GM04504 (cell line): ENCODE measurements around the gene PSME4.
"Not testable (repeated sequence)": the region's sequence is repeated elsewhere in the genome, so short reads cannot be mapped to it uniquely, and the experiment has no call there.

ENCODE experiments used
- DNase-seq: peaks from one replicate; pipeline ENCODE4 v3.0.0-alpha.2; 2012; ENCODE audit warnings: low read depth

Gene PSME4

DNA sequence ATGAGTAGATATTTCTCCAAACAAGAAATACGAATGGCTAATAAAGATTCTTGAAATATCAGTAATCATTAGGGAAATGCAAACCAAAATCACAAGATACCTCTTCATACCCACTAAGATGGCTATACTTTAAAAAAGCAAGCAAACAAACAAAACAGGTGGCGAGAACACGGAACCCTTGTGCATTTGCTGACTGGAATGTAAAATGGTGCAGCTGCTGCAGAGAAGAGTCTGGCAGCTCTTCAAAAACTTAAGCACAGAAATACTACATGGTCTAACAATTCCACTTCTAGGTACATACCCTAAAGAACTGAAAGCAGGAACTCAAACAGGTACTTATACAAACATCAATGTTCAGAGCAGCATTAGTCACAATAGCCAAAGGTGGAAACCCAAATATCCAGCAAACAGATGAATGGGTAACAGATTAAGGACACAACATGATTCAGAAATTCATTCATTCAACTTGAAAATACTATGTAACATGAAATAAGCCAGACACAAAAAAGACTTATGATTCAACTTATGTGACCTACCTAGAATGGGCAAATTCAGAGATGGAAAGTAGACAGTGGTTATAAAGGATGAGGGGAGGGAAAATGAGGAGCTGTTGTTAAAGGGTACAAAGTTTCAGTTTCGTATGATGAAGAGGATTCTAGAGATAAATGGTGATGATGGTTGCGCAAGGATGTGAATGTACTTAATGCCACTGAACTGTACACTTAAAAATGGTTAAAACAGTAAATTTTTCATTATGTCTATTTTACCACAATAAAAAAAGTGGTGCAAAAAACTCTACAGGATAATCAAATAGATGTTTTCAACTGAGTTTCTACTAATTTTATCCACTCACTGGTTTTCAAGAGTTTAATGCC is 84.2 kb downstream of the PSME4 start:
- DNase-seq, result no peak

DNA sequence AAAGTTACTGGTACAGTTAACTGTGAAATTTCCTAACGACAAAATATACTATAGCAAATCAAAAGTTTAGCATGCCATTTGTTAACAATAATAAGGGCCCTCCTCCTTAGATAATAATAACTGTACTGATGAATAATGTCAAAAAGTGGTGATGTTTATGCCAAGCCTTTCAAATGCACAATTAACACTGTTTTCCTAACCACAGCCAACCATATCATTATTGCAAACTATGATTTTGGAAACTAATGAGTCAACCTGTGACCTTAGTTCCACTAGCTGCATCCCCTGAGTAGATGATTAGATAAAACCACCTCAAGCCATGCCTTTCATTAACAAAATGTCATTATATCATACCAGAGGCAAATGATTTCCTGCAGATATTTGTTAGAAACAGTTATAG is 85.9 kb downstream of the PSME4 start:
- DNase-seq, result no peak

DNA sequence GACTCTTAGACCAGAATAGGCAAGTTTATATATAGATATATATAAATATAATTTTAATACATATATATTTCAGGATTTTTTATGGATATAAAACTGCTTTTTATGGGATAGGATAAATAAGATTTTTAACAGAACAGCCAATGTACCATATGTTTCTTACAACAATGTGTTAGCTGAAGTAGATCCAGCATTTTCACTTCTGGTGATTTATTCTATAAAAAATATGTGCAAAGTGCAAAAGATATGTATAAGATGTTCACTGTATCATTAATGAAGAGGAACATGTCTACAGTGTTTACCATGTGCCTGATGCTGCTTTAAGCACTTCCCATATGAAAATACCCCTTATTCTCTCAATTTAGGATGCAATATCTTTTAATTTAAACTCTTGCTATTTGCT is 88.8 kb downstream of the PSME4 start:
- DNase-seq, result no peak

DNA sequence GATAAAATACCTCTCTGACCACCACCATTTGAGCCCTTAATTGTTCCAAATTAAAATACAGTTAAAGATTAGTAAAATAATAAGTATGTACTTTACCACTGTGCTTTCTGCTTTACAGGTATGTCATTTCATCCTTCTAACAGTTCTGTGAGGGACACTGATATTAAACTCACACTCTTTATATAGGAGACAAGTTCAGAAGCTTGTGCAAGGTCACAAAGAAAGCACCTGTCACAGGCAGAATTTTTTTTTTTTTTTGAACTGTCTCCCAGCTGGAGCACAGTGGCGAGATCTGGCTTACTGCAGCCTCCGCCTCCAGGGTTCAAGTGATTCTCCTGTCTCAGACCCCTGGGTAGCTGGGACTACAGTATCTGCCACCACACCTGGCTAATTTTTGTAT is 89.4 kb downstream of the PSME4 start:
- no peak for DNase-seq

DNA sequence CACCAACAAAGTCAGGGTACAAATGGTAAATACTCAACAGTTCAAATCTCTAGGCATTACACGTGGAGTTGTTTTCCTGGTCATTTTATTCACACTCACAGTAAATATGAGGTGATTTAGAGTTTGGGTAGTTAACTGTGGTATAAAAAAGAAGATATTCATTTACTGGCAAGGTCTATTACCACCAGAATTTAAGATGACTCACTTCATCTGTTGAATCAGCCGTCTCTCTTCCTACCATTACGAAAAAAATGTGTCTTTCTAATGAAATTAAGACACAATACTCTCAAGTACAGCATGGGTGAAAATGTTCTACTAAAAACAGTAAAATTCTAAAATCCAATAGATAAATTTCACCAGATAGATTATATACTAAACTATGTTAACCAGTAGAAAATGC is 90.0 kb downstream of the PSME4 start:
- DNase-seq, result peak; percentile 42

DNA sequence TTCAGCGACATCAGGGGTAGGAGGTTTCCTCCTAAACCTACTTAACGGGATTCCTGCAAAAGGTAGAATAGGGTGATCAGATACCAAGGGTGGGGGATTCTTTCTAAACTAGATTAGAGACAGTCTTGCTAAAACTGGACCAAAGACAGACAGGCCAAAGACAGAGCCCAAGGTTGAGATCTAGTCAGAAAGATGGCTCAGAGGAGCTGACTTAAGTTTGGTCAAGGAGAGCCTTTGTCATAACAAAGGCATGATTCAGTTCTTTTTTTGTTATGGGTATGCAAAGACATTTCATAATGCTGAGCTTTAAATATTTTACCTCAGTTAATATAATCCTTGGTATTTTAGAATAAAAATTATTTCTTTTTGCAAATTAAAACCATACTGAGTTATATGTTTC is 93.2 kb downstream of the PSME4 start:
- no peak for DNase-seq

DNA sequence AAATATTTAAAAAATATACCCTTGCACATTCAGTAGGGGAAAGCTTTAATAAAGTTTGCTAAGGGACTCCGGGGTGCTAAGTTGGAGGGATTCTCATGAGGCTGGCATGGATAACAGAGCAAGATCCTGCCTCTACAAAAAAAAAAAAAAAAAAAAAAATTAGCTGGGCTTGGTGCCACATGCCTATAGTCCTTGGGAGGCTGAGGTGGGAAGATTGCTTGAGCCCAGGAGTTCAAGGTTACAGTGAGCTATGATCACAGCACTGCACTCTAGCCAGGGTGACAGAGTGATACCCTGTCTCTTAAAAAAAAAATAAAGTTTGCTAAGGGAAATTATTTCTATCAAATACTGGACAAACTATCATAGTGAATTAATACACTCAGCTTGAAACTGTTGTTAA is 93.7 kb downstream of the PSME4 start:
- DNase-seq, result no peak

DNA sequence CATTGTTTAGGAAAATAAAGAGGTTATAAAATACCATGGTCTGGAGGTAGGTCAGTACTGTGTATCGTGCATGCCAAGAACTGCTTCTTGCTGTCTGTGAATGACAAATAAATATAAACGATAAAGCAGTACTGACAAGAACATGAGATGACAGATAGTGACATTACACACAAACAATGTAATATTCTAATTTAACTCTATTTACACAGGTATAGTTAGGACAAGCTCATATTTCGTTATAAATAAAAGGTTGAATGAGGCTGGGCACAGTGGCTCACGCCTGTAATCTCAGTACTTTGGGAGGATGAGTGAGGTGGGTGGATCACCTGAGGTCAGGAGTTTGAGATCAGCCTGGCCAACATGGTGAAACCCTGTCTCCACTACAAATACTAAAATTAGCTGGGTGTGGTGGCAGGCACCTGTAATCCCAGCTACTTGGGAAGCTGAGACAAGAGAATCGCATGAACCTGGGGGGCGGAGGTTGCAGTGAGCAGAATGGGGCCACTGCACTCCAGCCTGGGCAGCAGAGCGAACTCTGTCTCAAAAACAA is 96.3 kb downstream of the PSME4 start:
- DNase-seq, result no peak

DNA sequence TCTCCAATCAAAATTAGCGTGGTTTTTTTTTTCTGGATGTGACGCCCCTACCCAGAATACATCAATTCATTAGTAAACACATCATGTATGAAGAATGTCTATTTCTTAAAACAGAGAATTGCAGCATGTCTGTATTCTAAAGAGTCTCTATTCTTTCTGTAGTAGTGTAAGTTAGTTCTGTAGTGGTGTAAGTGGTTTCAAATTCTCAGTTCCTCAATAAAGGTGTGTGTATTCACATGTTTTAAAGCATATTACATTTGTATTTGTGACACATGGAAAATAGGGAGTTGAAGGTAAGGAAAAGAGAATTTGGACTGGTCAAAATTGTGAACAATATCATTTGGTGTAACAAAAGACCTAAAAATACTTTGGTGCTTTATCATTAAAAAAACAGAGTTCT is 103.0 kb downstream of the PSME4 start:
- no peak for DNase-seq

DNA sequence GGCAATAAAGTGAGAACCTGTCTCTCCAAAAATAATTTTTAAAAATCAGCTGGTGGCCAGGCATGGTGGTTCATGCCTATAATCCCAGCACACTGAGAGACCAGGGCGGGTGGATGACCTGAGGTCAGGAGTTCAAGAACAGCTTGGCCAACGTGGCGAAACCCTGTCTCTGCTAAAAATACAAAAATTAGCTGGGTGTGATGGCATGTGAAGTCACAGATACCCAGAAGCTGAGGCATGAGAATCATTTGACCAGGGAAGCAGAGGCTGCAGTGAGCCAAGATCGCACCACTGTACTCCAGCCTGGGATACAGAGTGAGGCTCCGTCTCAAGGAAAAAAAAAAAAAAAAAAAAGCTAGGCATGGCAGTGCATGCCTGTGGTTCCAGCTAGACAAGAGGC is 103.6 kb downstream of the PSME4 start:
- DNase-seq, result no peak

DNA sequence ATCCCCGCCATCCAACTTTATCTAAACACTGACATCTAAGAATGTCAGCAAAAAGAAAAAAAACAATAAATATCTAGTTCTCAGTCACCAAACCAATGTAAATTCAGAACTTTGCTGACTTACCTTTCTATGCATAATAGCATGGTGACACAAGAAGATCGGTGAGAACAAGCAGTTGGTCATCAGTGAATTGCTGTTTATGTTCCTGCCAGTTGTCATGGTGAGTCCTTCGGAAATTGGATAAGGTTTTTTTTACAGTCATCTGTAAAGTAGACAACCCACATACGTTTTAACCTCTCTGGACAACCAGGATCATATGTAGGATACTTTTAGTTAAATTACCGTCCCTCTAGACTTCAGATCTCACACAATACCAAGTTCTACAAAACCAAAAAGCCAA is 104.8 kb downstream of the PSME4 start:
- no peak for DNase-seq

DNA sequence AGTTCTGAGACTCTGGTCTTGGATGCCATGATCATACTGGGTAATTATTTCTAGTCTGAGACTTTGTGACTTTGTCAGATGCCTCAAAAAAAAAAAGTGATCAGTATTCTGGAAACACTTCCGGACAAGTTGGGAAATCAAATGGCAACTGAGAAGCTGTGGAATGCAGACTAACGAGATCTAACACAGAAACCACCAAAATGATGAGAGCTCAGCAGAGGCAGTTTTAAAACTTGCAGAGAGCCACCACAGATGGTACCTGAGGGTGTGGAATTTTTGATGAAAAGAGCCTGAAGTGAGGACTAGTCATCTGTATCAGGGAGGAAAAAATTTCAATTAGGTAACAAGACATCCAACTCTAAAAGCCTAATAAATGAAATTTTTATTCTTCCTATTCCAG is 105.5 kb downstream of the PSME4 start:
- peak; percentile 17 for DNase-seq

DNA sequence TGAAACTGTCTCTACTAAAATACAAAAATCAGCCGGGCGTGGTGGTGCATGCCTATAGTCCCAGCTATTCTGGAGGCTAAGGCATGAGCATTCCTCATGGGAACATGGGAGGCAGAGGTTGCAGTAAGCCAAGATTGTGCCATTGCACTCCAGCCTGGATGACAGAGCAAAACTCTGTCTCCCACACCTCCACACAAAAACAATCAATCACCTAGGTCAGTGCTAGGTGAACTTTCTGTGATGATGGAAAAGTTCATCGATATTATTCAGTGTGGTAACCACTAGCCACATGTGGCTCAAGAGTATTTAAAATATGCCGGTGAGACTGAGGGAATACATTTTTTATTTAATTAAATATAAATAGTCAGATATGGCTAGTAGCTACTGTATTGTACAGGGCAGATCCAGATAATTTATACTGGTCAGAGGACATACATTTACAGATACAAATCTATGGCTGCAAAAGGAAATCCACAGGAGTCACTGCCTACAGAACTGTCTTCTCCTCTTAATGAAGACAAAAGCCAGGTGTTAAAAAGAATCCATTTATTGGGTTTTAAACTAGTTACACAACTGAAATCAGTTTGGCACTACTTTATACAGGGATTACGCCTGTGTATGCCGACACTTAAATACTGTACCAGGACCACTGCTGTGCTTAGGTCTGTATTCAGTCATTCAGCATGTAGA is 107.1 kb downstream of the PSME4 start:
- no peak for DNase-seq

DNA sequence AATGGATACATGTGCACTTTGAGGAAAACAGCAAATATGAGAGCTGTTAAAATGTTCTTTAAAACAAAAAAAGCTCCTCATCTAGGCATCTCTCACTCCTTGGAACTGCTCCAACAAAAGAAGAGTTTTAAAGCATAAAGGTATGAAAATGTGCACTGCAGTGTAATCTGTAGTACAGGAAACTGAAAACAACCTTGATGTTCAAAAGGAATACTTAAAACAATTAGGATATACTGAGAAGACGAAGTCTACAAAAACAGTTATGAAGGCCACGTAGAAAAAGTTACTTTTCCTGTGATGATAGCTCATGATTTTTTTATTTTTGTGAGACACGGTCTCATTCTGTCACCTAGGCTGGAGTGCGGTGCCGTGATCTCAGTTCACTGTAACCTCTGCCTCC is 109.0 kb downstream of the PSME4 start:
- no peak for DNase-seq

DNA sequence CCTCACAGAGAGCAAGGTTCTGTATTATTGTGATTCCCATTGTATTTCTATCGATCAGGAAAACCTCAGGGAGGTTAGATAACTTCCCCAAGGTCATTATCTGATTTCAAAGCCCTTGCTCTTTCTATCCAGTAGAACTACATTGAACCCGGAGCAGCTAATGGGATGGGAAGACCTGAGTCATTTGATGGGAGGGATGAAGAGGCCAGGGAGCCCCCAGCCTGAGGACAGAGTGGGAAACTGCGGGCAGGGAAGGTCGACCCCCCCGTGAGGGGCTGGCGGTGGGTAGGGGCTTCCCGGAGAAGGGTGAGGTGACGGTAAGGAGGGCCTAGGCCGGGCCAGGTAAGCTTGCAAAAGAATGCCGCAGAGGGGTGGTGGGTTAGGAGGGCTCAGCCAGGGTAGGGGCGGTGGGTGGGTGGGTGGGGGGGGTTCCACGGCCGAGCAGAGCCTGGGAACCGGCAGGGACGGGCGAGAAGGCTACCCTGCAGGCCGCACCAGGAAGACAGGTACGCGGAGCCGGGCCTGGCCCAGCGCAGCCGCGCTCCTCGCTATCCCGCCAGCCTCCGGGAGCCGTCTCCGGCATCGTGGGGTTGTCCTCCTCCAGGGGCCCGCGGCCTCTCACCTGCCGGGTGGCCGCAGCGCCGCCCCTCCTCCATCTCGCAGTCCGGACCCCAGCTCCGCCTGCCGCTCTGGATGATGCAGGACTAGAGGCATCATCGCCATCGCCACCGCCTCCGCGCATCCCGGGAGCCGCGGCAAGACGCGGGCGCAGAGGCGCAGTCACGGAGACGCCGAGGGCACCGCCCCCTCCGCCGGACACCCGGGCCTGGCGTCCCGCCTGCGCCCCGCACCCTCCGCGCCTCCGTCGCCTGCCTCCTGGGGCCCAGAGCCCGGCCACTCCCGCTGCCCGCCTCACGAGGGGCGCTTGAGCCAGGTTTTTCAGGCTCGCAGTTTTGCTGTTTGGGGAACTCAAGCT is 111.3 kb downstream of the PSME4 start, which contains the start of gene GPR75:
TSS of gene GPR75 (minus strand) at position 762 of the 976 bp plus-strand sequence. CDS start 5,211 bp downstream, outside the sequence.
- no peak for DNase-seq

DNA sequence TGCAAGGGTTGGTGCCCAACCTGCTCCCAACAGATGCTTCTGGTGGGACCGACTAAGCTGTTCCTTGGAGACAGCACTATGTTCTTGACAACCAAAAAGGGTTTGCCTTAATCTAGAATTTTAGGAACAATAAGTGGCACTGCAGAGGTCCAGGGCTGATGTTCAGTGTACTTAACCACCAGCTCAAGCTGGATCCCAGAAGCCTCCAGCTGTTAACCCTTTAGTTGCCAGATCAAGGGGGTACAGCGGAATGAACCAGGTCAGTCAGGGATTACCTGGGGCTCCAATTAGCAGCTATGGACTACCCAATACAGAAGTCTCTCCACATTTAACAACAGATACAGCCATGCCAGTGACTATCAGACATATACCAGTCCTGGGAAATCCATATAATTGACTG is 114.5 kb downstream of the PSME4 start:
- DNase-seq, result no peak

DNA sequence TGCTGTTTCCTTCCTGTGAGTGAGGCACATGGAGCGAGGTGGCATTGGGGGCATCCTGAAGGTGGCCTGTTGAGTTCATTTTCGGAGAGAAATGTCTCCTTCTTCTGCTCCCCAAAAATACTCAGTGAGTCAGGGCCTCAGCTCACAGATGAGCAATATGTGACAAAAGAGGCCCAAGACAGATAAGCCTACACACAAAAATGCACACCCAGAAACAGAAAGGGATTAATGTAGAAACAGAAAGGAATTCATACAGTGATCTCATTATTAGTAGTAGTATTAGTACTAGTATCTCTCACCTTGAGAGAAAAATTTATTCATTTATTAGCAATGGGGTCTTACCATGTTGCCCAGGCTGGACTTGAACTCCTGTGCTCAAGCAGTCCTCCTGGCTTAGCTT is 116.1 kb downstream of the PSME4 start:
- no peak for DNase-seq

DNA sequence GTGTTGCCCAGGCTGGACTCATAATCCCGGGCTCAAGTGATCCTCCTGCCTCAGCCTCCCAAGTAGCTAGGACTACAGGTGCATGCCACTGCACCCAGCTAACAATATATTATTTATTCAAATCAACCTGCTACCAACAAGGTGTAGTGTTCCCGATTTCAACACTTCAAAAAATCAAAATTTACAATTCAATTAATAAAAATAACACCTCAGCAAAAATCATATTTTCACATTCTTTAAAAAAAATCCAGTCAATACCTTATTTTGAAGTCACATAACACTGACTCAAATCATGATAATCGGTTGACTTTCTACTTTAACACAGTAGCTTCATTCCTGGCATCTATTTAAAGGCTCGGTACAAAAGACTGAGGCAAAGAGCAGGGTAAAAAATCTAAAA is 118.3 kb downstream of the PSME4 start:
- DNase-seq, result no peak

DNA sequence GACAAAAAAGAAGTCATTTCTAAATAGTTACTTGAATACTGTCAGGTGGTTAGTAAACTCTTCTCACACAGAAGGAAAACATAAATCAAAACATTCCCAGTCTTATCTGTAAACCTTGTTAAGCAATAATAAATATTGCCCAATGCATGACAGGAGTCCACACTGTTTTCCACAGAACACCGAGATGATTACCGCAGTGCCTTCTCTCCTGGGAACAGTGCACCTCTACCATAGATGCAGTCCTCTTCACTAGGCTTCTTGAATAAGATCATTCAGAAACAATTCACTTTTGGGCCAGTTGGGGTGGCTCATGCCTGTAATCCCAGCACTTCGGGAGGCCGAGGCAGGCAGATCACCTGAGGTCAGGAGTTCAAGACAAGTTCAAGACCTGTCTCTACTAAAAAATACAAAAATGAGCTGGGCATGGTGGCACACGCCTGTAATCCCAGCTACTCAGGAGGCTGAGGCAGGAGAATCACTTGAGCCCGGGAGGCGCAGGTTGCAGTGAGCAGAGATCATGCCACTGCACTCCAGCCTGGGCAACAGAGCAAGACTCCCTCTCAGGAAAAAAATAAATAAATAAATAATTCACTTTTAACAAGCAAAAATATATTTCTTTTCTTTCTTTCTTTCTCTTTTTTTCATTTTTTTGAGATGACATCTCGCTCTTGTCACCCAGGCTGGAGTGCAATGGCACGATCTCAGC is 119.6 kb downstream of the PSME4 start:
- not testable (repeated sequence) for DNase-seq

DNA sequence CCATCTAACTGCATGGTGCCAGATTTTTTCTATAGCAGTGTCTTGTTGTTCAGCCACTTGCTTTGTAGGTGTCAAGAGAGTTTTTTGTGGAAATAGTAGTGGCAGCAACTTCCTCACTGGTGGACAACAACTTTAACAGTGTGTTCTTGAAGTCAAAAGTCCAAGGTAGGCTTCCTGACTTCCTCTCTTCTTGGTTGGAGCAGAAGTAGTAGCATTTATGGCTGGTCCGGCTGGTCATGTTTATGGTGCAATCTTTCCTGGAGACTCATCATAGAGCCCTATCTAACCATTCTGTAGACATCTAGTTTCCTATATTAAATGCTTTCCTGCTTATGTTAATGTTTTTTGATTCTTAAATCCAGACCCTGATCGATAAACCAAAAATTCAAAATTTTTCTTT is 122.7 kb downstream of the PSME4 start:
- DNase-seq, result no peak

DNA sequence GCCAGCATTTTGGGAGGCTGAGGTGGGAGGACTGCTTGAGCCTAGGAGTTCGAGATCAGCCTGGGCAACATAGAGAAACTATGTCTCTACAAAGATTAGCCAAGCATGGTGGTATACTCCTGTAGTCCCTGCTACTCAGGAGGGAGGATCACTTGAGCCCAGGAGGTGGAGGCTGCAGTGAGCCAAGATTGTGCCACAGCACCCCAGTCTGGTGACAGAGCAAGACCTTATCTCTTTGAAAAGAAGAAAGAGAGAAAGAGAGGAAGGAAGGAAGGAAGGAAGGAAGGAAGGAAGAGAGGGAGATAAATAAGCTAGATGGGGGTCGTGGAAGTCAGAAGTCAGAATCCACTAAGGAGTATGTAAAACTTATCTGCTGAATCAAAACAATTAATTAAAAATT is 127.2 kb downstream of the PSME4 start:
- no peak for DNase-seq
